ENCODE results near the gene NSD1. TPM values are rescaled to one million over a fixed set of nuclear protein-coding genes. Genes with fewer than 3 reads are reported as not detected.

The NSD1 gene
- total and polyA plus RNA-seq, 3 donors from 2014 or later, result 66.0 to 86.6 (median 71.2) TPM

- H3K36me3 ChIP-seq (ENCODE audit: low read depth, missing control alignments), result no peaks in the 10 kb centered on the region
- DNase-seq, result no peak
- peaks cover 28% of the 10 kb centered on the region for H3K4me1 ChIP-seq
- WGBS, 2 donors, result 93% methylated on average over 13 of the region's 13 CpGs; no CpG with 5 or more reads in 1 of the 2 donors
- intact Hi-C loops (cut with DNase I; ENCODE audit: low total_unique reads), result no loop called here
- H3K4me3 ChIP-seq, result no peak overlapping the region
- no peak for TF ChIP-seq CTCF (IDR thresholded peaks at IDR 0.05)
- TF ChIP-seq POLR2A (IDR thresholded peaks at IDR 0.05), result no peak
- no peaks in the 10 kb centered on the region for H3K9me3 ChIP-seq
- H3K27ac ChIP-seq, result no peak overlapping the region
- no peaks in the 10 kb centered on the region for H3K27me3 ChIP-seq
Measured at GRCh38 chr5:177310332-177310731, 176.8 kb downstream of the NSD1 start.

GRCh38 chr5:177310757-177311391, 177.3 kb downstream of the NSD1 start:
- intact Hi-C loops (cut with DNase I; ENCODE audit: low total_unique reads), result no loop called here
- Histone ChIP-seq H3K27ac (no peak overlapping the region), H3K4me1 (peaks cover 28% of the 10 kb centered on the region), H3K4me3 (peak overlapping the region in 1 of 2 donors; percentile 59), H3K9me3 (no peaks in the 10 kb centered on the region), H3K36me3 (ENCODE audit: low read depth, missing control alignments) (no peaks in the 10 kb centered on the region), H3K27me3 (no peaks in the 10 kb centered on the region)
- TF ChIP-seq POLR2A (IDR thresholded peaks at IDR 0.05) (no peak), CTCF (IDR thresholded peaks at IDR 0.05) (no peak)
- WGBS, 2 donors, result 25 to 34% methylated on average over 10 to 19 of the region's 20 CpGs
- DNase-seq, result no peak

GRCh38 chr5:177311392-177311722, 177.8 kb downstream of the NSD1 start:
- peaks cover 28% of the 10 kb centered on the region for H3K4me1 ChIP-seq
- H3K9me3 ChIP-seq, result no peaks in the 10 kb centered on the region
- H3K27ac ChIP-seq, result no peak overlapping the region
- DNase-seq, result no peak
- H3K27me3 ChIP-seq, result no peaks in the 10 kb centered on the region
- intact Hi-C loops (cut with DNase I; ENCODE audit: low total_unique reads), result no loop called here
- peak overlapping the region; percentile 24 to 59 for H3K4me3 ChIP-seq
- H3K36me3 ChIP-seq (ENCODE audit: low read depth, missing control alignments), result no peaks in the 10 kb centered on the region
- WGBS, 2 donors, result 0% methylated on average over 10 of the region's 23 CpGs; no CpG with 5 or more reads in 1 of the 2 donors
- TF ChIP-seq CTCF (IDR thresholded peaks at IDR 0.05) (no peak), POLR2A (IDR thresholded peaks at IDR 0.05) (no peak)

- TF ChIP-seq POLR2A (IDR thresholded peaks at IDR 0.05) (no peak), CTCF (IDR thresholded peaks at IDR 0.05) (no peak)
- intact Hi-C loops (cut with DNase I; ENCODE audit: low total_unique reads), result no loop called here
- WGBS, 2 donors, result 0 to 3% methylated on average over 13 to 68 of the region's 78 CpGs
Measured at GRCh38 chr5:177311723-177312648, 178.4 kb downstream of the NSD1 start, which contains the start of gene MXD3. TSS of gene MXD3 (minus strand) at chr5:177311898. CDS start at chr5:177311830, 68 bp downstream.

More at GRCh38 chr5:177311723-177312648, 178.4 kb downstream of the NSD1 start, which contains the start of gene MXD3:
- H3K9me3 ChIP-seq, result no peaks in the 10 kb centered on the region
- H3K4me1 ChIP-seq, result peaks cover 28% of the 10 kb centered on the region
- H3K27ac ChIP-seq, result no peak within 1 kb of the TSS
- no peaks in the 10 kb centered on the region for H3K36me3 ChIP-seq (ENCODE audit: low read depth, missing control alignments)
- no peaks in the 10 kb centered on the region for H3K27me3 ChIP-seq
- H3K4me3 ChIP-seq, result peak within 1 kb of the TSS; percentile 24 to 59
- DNase-seq, result peak; percentile 99

All from testis (tissue), 3 donors.